ENCODE results near the gene RNF145. TPM values are rescaled to one million over a fixed set of nuclear protein-coding genes. Genes with fewer than 3 reads are reported as not detected.
A peak's percentile ranks its signal among the peaks of the same experiment; 100 is the strongest.
"Not testable (repeated sequence)": the region's sequence is repeated elsewhere in the genome, so short reads cannot be mapped to it uniquely, and the experiment has no call there.

Gene RNF145
- total RNA-seq, 1 donor from 2014 or later, result 149 TPM

DNA sequence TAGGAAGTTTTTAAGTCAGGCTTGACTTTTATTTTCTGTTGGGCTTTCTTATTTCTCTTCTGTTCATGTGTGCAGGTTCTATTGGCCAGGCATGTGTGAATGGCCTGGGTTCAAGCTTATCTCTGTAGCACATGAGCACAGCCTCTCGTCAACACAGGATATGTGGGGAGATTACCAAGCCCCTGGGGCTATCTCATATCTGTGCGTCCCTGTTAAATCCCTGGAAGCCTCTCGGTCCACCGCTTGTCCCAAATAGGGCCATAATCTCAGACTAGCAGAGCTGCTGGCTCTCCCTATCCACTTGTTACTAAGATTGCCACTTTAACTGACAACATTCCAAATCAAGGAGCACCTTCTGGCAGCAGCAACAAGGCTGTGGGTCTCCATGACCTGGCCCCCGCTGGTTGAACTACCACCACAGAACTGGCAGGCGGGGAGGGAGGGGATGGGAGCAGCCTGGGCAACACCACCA, 81.2 kb downstream of the RNF145 start:
- H3K27me3 Mint-ChIP-seq, result peaks cover 44% of the 10 kb centered on the region

DNA sequence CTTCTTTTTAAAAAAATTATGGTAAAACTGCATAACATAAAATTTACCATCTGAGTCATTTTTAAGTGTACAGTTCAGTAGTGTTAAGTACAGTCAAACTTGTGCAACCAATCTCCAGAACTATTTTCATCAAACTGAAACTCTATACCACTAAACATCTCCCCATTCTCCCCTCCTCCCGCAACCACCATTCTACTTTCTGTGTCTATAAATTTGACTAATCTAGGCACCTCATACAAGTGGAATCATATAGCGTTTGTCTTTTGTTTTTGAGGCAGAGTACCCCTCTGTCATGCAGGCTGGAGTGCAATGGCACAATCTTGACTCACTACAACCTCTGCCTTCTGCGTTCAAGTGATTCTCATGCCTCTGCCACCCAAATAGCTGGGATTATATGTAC, 85.7 kb downstream of the RNF145 start:
- Mint-ChIP-seq H3K36me3 (ENCODE audit: low read depth) (peaks cover 2% of the 10 kb centered on the region), H3K27ac (no peak overlapping the region), H3K4me1 (peaks cover 14% of the 10 kb centered on the region), H3K4me3 (no peak overlapping the region), H3K9me3 (peaks cover 15% of the 10 kb centered on the region), H3K27me3 (peaks cover 26% of the 10 kb centered on the region)
- intact Hi-C loops (cut with micrococcal nuclease), result no loop called here
- no peak for DNase-seq

More for the DNA sequence above, 81.2 kb downstream of the RNF145 start:
- Mint-ChIP-seq H3K4me1 (no peaks in the 10 kb centered on the region), H3K36me3 (ENCODE audit: low read depth) (no peaks in the 10 kb centered on the region), H3K27ac (no peak overlapping the region), H3K9me3 (peaks cover 5% of the 10 kb centered on the region), H3K4me3 (no peak overlapping the region)
- intact Hi-C loops (cut with micrococcal nuclease), result no loop called here
- DNase-seq, result no peak

DNA sequence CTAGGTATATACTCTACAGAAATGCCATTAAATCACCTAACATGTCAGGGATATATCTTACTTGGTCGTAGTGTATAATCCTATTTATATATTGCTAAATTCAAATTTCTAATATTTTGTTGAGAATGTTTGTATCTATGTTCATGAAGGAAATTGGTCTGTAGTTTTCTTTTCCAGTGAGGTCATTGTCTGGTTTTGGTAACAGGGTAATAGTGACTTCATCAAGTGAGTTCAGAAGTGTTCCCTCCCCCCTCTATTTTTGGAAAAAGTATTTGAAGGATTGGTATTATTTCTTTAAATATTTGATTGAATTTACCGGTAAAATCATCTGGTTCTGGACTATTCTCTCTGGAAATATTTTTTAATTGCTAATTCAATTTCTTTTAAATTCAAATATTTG, 86.2 kb downstream of the RNF145 start:
- Mint-ChIP-seq H3K4me3 (no peak overlapping the region), H3K9me3 (peaks cover 15% of the 10 kb centered on the region), H3K36me3 (ENCODE audit: low read depth) (peaks cover 2% of the 10 kb centered on the region), H3K27ac (no peak overlapping the region), H3K4me1 (peaks cover 14% of the 10 kb centered on the region), H3K27me3 (peaks cover 25% of the 10 kb centered on the region)
- no peak for DNase-seq
- intact Hi-C loops (cut with micrococcal nuclease), result no loop called here

DNA sequence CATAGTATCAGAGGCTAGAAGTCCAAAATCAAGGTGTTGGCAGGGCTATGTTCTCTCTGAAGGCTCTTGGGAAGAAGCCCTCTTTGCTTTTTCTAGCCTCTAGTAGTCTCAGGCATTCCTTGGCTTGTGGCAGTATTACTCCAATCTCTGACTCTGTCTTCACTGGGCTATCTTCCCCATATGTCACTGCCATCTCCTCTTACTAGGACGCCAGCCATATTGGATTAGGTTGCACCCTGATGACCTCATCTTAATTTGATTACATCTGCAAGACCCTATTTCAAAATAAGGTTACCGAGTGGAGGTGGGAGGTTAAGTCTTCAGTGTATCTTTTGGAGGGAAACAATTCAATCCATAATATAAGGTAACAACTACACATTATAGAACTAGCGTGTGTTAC, 88.3 kb downstream of the RNF145 start:
- intact Hi-C loops (cut with micrococcal nuclease), result no loop called here
- no peak for DNase-seq
- Mint-ChIP-seq H3K9me3 (peaks cover 15% of the 10 kb centered on the region), H3K4me1 (peaks cover 14% of the 10 kb centered on the region), H3K36me3 (ENCODE audit: low read depth) (peaks cover 2% of the 10 kb centered on the region), H3K4me3 (no peak overlapping the region), H3K27ac (peak overlapping the region; percentile 44), H3K27me3 (peaks cover 12% of the 10 kb centered on the region)

DNA sequence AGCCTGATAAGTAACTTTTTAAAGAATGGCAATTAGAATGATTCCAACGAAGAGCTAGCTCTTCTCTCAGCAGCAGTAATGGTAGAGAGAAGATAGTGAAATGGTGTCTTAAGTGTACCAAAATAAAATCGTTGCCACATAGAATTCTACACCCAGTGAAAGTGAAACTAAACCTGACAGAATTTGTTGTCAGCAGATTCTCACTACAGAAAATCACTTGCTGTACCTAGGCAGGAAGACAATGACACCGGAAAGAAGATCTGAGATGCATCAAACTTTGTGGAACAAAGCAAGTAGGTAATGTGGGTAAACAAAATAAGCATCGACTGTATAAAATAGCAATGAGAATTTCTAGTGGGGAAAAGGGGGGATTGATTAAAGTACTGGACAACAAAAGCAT, 88.9 kb downstream of the RNF145 start:
- Mint-ChIP-seq H3K9me3 (peaks cover 10% of the 10 kb centered on the region), H3K36me3 (ENCODE audit: low read depth) (peaks cover 2% of the 10 kb centered on the region), H3K4me3 (peak overlapping the region; percentile 53), H3K27ac (peak overlapping the region; percentile 83), H3K4me1 (peaks cover 14% of the 10 kb centered on the region), H3K27me3 (peaks cover 8% of the 10 kb centered on the region)
- peak; percentile 77 for DNase-seq
- intact Hi-C loops (cut with micrococcal nuclease), result no loop called here

DNA sequence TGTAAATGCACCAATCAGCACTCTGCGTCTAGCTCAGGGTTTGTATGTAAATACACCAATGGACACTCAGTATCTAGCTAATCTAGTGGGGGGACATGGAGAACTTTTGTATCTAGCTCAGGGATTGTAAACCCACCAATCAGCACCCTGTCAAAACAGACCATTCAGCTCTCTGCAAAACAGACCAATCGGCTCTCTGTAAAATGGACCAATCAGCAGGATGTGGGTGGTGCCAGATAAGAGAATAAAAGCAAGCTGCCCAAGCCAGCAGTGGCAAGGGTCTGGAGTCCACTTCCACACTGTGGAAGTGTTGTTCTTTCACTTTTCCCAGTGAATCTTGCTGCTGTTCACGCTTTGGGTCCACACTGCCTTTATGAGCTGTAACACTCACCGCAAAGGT, 89.5 kb downstream of the RNF145 start:
- peaks cover 14% of the 10 kb centered on the region for H3K4me1 Mint-ChIP-seq
- intact Hi-C loops (cut with micrococcal nuclease); H3K36me3 Mint-ChIP-seq (ENCODE audit: low read depth); H3K9me3 Mint-ChIP-seq; H3K27me3 Mint-ChIP-seq; DNase-seq: not testable (repeated sequence)
- peak overlapping the region; percentile 83 for H3K27ac Mint-ChIP-seq
- peak overlapping the region; percentile 53 for H3K4me3 Mint-ChIP-seq

DNA sequence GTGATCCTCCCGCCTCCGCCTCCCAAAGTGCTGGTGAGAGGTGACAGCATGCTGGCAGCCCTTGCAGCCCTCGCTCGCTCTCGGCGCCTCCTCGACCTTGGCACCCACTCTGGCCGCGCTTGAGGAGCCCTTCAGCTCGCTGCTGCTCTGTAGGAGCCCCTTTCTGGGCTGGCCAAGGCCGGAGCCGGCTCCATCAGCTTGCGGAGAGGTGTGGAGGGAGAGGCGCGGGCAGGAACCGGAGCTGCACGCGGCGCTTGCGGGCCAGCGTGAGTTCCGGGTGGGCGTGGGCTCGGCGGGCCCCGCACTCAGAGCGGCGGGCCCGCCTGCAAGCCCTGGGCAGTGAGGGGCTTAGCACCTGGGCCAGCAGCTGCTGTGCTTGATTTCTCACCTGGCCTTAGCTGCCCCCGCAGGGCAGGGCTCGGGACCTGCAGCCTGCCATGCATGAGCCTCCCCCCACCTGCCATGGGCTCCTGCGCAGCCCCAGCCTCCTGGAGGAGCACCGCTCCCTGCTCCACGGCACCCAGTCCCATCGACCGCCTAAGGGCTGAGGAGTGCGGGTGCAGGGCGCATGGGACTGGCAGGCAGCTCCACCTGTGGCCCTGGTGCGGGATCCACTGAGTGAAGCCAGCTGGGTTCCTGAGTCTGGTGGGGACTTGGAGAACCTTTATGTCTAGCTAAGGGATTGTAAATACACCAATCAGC, 90.2 kb downstream of the RNF145 start:
- H3K27ac Mint-ChIP-seq; DNase-seq; intact Hi-C loops (cut with micrococcal nuclease); H3K4me3 Mint-ChIP-seq; H3K36me3 Mint-ChIP-seq (ENCODE audit: low read depth); H3K27me3 Mint-ChIP-seq; H3K9me3 Mint-ChIP-seq: not testable (repeated sequence)
- peaks cover 14% of the 10 kb centered on the region for H3K4me1 Mint-ChIP-seq

DNA sequence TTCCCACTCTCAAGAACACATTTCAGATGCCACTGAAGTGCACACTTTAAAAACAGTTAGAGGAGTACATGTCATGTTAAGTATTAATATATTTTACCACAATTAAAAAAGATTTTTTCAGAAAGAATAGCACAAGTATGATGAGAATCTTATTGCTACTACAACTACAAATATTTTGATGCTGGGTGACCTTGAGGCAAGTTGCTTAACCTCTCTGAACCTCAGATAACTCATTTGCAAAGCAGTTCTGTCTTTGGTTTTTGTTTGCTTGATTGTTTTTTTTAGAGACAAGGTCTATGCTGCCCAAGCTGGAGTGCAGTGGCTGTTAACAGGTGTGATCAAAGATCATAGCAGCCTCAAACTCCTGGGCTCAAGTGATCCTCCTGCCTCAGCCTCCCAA, 95.9 kb downstream of the RNF145 start:
- Mint-ChIP-seq H3K4me1 (no peaks in the 10 kb centered on the region), H3K27me3 (peaks cover 34% of the 10 kb centered on the region), H3K9me3 (no peaks in the 10 kb centered on the region), H3K4me3 (no peak overlapping the region), H3K36me3 (ENCODE audit: low read depth) (no peaks in the 10 kb centered on the region), H3K27ac (no peak overlapping the region)
- DNase-seq, result no peak
- intact Hi-C loops (cut with micrococcal nuclease), result no loop called here

DNA sequence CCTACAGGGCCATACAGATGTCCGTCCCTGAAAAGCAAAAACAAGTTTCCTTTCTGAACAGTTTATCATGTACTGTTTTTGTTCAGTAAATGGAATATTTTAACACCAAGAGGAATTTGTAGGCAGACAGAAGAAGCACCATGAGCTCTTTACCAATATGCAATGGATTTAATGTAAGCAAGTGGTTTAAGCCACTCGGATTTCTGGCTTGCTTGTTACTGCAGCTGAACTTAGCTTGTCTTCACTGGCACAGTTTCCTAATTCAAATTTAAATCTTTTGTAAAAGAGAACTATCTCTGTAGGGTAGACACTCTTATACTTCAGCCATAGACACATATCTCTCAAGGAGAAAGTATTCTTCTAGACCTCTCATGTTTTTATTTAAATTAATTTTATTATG, 96.9 kb downstream of the RNF145 start:
- H3K27me3 Mint-ChIP-seq, result peaks cover 40% of the 10 kb centered on the region
- no peak overlapping the region for H3K4me3 Mint-ChIP-seq
- H3K9me3 Mint-ChIP-seq, result no peaks in the 10 kb centered on the region
- no peaks in the 10 kb centered on the region for H3K4me1 Mint-ChIP-seq
- no peak for DNase-seq
- no peaks in the 10 kb centered on the region for H3K36me3 Mint-ChIP-seq (ENCODE audit: low read depth)
- H3K27ac Mint-ChIP-seq, result no peak overlapping the region
- intact Hi-C loops (cut with micrococcal nuclease), result no loop called here

Other genes starting within 250 kb of the RNF145 start
- not detected in 2 replicates for gene EBF1, start 109.6 kb downstream of the RNF145 start, total RNA-seq
- 30.2 and 31.2 TPM in 2 replicates for gene UBLCP1, start 53.7 kb upstream of the RNF145 start, total RNA-seq
- gene IL12B, start 120.9 kb upstream of the RNF145 start, total RNA-seq, result not detected in 2 replicates